Stimulated activated CD8-positive, alpha-beta memory T cell treated with anti-CD3 and anti-CD28 coated beads, Interleukin-4, amount 100 ng/mL, for 24 hours (primary cell): ENCODE data around the gene SPANXN2.
"Not testable (repeated sequence)": the region's sequence is repeated elsewhere in the genome, so short reads cannot be mapped to it uniquely, and the experiment has no call there.

Experiments
- DNase-seq: peaks from one replicate; pipeline ENCODE4 v3.0.0-alpha.2; 2020; ENCODE audit warnings: low read depth

Gene SPANXN2

DNA sequence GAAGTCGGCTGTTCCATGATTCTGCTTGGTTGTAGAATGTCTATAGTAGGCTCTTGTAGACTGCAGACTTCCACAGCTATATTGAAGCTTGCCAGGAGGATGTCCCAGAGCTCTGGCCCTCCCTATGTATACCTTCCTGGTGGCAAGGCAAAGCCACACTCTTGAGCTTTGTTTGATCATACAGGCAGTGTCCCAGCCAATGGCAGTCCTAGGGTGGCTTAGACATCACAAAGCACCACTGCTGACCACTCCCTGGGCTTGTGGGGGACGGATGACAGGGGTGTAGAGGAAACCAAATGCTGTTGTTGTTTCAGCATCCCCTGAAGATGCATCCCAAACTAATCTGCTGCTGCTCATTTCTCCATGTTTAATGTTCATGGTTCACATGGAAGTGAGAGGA is at the start of gene SPANXN2:
Gene SPANXN2 (minus strand): TSS at position 101 of the 400 bp plus-strand sequence. CDS start 84 bp downstream, at position 17.
- not testable (repeated sequence) for DNase-seq

DNA sequence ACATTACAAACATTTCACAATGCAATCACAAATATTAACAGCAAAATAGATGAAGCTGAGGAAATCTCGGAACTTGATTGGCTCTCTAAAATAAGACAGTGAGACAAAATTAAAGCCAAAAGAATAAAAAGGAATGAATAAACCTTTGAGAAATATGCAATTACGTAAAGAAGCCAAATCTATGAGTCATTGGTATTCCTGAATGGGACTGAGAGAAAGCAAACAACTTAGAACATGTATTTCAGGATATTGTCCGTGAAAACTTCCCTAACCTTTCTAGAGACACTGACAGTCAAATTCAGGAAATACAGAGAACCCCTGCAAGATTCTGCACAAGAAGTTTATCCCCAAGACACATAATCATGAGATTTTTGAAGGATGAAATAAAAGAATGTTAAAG is 48.4 kb upstream of the SPANXN2 start:
- DNase-seq = no peak

DNA sequence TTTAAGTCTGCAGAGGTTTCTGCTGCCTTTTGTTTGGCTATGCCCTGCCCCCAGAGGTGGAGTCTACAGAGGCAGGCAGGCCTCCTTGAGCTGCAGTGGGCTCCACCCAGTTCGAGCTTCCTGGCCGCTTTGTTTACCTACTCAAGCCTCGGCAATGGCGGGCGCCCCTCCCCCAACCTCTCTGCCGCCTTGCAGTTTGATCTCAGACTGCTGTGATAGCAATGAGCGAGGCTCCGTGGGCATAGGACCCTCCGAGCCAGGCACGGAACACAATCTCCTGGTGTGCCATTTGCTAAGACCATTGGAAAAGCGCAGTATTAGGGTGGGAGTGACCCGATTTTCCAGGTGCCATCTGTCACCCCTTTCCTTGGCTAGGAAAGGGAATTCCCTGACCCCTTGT is 47.2 kb upstream of the SPANXN2 start:
- not testable (repeated sequence) for DNase-seq

GRCh38 chrX:143757887-143758286 is 37.3 kb upstream of the SPANXN2 start:
- DNase-seq = no peak

GRCh38 chrX:143757375-143757774 is 36.8 kb upstream of the SPANXN2 start:
- DNase-seq = no peak

- no peak for DNase-seq
Measured at GRCh38 chrX:143754183-143754582, 33.6 kb upstream of the SPANXN2 start.

GRCh38 chrX:143733866-143734265 is 13.3 kb upstream of the SPANXN2 start:
- DNase-seq = no peak

DNA sequence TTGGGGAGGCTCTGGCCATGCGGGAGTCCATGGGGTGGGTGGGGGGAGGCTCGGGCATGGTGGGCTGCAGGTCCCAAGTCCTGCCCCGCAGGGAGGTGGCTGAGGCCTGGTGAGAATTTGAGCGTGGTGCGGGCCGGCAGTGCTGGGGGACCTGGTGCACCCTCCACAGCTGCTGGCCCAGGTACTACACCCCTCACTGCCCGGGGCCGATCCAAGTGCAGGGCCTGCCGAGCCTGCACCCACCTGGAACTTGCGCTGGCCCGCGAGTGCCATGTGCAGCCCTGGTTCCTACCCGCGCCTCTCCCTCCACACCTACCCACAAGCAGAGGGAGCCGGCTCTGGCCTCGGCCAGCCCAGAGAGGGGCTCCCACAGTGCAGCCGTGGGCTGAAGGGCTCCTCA is 5.7 kb upstream of the SPANXN2 start:
- no peak for DNase-seq

- DNase-seq = no peak
Measured at GRCh38 chrX:143701460-143701859, 19.1 kb downstream of the SPANXN2 start.

DNA sequence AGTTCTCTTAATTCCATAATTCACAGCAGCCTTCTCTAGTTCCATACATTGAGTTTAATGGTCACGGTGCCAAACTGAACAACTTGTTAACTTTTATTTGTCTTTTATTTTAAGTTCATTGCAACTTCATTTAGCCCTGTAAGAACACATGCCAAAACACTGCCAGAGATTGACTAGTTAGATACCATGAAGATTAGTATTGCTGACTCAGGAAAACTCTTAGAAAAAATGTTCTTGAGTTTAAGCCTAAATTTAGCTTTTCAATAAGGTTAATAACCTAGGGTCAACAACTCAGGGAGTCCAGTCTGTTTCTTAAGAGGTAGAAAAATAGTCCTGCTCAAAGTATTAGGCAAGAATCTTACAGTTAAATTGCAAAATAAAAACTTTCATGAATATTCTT is 25.7 kb downstream of the SPANXN2 start:
- DNase-seq = no peak

- DNase-seq = no peak
Measured at GRCh38 chrX:143683486-143683885, 37.1 kb downstream of the SPANXN2 start.

- DNase-seq = no peak
Measured at GRCh38 chrX:143674926-143675325, 45.6 kb downstream of the SPANXN2 start.

DNA sequence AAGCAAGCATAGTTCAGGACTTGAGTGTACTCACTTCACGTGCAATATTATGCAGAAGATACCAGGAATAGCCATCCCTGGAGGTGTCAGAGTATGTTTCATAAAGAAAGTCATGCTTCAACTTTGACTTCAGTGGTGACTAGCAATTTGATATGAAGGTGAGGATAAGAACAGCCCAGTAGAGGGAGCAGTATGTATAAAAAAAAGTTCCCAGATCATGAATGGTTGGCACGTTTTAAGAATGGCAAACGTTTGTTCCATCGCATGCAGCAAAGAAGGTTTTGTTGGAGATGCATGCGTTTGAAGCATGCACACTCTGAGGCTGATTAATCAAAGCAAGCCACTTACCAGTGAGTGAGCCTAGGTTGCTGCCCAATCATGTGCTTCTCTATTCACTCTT is 51.2 kb downstream of the SPANXN2 start:
- DNase-seq = no peak

DNA sequence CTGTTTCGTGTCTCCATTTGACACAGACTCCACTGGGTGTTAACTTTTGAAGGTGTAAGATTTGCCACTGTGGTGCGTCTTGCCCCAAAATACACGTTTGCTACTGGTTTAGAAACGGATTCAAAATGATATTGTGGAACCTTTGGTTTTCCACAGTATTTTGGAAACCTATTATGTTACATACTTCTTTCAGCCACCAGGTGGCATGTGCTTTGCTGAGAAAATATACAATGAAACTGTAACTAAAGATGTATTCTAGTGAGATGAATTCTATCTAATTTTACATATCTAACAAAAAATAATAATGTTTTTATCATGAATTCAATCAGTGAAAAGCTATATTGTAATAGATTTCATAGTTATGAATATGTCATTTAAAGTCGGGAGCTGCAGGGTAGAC is 56.2 kb downstream of the SPANXN2 start:
- no peak for DNase-seq

- DNase-seq = no peak
Measured at GRCh38 chrX:143663755-143664154, 56.8 kb downstream of the SPANXN2 start.
